Ascending aorta (tissue), 2 donors: ENCODE data around the gene IRF2. TPM values are rescaled to one million over a fixed set of nuclear protein-coding genes. Genes with fewer than 3 reads are reported as not detected.

Experiments
- DNase-seq, 2 donors: peaks; one replicate each; pipeline ENCODE4 v3.0.0-alpha.2; 2019; ENCODE audit warnings: low spot score in 2 of 2
- H3K27ac ChIP-seq, 2 donors: fragments of 200-600 bp; sonication (generic); one replicate each; pipeline ENCODE4 v1.5.1; 2016 to 2017; ENCODE audit warnings: mild to moderate bottlenecking in 1 of 2
- H3K27me3 ChIP-seq: fragments of 200-600 bp; sonication (generic); one replicate; pipeline ENCODE4 v1.5.1; 2017
- H3K36me3 ChIP-seq, 2 donors: fragments of 200-600 bp; sonication (generic); one replicate each; pipeline ENCODE4 v1.5.1; 2016
- H3K4me1 ChIP-seq, 2 donors: fragments of 200-600 bp; sonication (generic); one replicate each; pipeline ENCODE4 v1.5.1; 2016 to 2017; ENCODE audit warnings: mild to moderate bottlenecking in 1 of 2
- H3K4me3 ChIP-seq, 2 donors: fragments of 200-600 bp; sonication (generic); one replicate each; pipeline ENCODE4 v1.5.1; 2016 to 2017; ENCODE audit warnings: mild to moderate bottlenecking in 1 of 2
- H3K9me3 ChIP-seq, 2 donors: fragments of 200-600 bp; sonication (generic); one replicate each; pipeline ENCODE4 v1.5.1; 2016
- intact Hi-C: fragments of 100-400 bp; cut with DNase I; formaldehyde crosslinking; loops from one replicate; pipeline ENCODE4 v1.15.1; 2023
- total RNA-seq: library from RNA; depleted of rRNA; stranded (reverse); fragments of >200 nt; gene quantifications from one replicate; pipeline ENCODE4 v1.1.0, GENCODE V29; 2016
- TF ChIP-seq, protein P1 (sequence below), 3 experiments: fragments of 200-600 bp in 2 of 3; fragments of 450-650 bp in 1 of 3; sonication (generic) in 2 of 3; IDR thresholded peaks; one replicate each; pipeline ENCODE4 v1.5.1; 2016 to 2019; ENCODE audit warnings: antibody characterized with exemption in 3 of 3, mild to moderate bottlenecking in 1 of 3, moderate library complexity in 1 of 3

IRF2 gene
- total RNA-seq, 1 donor from 2014 or later: 39.6 TPM

DNA sequence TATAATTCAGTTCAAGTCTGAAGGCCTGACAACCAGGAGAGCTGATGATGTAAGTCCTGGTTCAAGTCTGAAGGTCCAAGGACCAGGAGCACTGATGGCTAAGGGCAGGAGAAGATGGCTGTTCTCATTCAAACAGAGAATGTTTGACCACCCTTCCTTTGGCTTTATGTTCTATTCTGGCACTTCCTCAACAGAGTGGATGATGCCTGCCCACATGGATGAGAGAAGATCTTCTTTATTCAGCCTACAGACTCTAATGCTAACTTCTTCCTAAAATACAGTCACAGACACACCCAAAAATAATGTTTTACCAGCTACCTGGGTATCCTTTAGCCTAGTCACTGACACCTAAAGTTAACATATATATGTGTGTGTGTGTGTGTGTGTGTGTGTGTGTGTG lies 25.6 kb upstream of the IRF2 start:
- TF ChIP-seq, protein P1, sequence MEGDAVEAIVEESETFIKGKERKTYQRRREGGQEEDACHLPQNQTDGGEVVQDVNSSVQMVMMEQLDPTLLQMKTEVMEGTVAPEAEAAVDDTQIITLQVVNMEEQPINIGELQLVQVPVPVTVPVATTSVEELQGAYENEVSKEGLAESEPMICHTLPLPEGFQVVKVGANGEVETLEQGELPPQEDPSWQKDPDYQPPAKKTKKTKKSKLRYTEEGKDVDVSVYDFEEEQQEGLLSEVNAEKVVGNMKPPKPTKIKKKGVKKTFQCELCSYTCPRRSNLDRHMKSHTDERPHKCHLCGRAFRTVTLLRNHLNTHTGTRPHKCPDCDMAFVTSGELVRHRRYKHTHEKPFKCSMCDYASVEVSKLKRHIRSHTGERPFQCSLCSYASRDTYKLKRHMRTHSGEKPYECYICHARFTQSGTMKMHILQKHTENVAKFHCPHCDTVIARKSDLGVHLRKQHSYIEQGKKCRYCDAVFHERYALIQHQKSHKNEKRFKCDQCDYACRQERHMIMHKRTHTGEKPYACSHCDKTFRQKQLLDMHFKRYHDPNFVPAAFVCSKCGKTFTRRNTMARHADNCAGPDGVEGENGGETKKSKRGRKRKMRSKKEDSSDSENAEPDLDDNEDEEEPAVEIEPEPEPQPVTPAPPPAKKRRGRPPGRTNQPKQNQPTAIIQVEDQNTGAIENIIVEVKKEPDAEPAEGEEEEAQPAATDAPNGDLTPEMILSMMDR (IDR thresholded peaks at IDR 0.05): no peak
- Histone ChIP-seq H3K9me3 (no peaks in the 10 kb centered on the region), H3K27me3 (no peaks in the 10 kb centered on the region), H3K4me1 (no peaks in the 10 kb centered on the region), H3K36me3 (no peaks in the 10 kb centered on the region), H3K4me3 (no peak overlapping the region), H3K27ac (no peak overlapping the region)
- no peak for DNase-seq
- intact Hi-C loops: no loop called here

DNA sequence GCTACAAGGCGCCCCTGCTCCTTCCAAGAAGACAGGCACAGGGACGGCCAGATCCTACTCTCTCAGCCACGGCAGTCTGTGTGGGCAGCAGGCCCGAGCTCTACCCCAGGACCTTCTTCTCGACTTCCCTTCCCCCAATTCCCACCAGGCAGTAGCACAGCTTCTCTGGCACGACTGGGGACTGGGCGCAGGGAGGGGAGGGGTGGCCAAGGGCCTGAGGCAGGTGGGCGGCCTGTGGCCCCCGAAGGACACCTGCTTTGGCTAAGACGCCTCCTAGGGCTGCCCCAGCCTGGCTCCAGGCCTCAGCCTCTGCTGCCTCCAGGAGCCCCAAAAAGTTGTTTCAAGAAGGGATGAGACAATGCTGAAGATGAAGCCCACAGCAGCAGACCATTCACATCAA lies 24.2 kb upstream of the IRF2 start:
- DNase-seq: no peak
- Histone ChIP-seq H3K9me3 (no peaks in the 10 kb centered on the region), H3K27me3 (no peaks in the 10 kb centered on the region), H3K4me3 (no peak overlapping the region), H3K36me3 (no peaks in the 10 kb centered on the region), H3K27ac (no peak overlapping the region), H3K4me1 (no peaks in the 10 kb centered on the region)
- intact Hi-C loops: no loop called here
- TF ChIP-seq, protein P1 (IDR thresholded peaks at IDR 0.05): no peak

DNA sequence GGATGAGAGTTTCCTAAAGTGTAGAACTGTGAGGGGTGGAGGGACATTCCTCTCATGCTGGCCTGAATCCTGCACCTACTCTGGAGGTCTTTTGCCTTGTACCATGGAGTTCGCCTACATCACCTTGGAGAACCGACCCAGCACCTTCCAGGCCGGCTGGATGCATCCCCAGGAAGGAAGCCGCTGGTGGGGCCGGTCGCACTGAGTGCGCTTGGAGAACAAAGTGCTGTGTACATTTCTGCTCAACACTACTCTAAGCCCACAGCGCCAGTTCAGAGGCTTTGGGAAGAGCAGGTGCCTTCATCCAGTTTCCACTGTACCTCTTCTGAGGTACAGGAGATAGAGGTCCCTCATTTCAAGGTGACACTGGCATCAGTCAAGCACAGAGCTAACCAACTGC lies 15.4 kb upstream of the IRF2 start:
- Histone ChIP-seq H3K27ac (no peak overlapping the region), H3K27me3 (no peaks in the 10 kb centered on the region), H3K9me3 (no peaks in the 10 kb centered on the region), H3K4me1 (no peaks in the 10 kb centered on the region), H3K4me3 (no peak overlapping the region), H3K36me3 (no peaks in the 10 kb centered on the region)
- intact Hi-C loops: no loop called here
- TF ChIP-seq, protein P1 (IDR thresholded peaks at IDR 0.05): no peak
- DNase-seq: no peak

DNA sequence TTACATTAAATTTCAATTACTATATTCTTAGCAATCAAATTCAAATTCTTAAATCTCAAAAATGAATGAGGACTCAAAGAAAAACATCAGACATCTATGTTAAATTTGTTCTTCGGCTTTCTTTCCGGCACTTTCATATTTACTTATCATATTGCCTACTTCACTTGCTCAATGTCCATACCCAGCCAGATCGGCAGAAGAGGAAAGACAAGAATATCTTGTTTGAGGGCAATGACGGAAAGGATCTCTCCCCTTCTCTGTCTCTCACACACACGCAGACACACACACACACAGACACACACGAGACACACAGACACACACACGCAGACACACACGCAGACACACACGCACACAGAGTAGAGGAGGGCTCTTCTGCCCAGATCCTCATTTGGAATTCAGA lies 13.2 kb upstream of the IRF2 start:
- H3K27me3 ChIP-seq: no peaks in the 10 kb centered on the region
- TF ChIP-seq, protein P1 (IDR thresholded peaks at IDR 0.05): no peak
- no peak for DNase-seq
- H3K27ac ChIP-seq: no peak overlapping the region
- H3K4me1 ChIP-seq: no peaks in the 10 kb centered on the region
- no peaks in the 10 kb centered on the region for H3K9me3 ChIP-seq
- no peak overlapping the region for H3K4me3 ChIP-seq
- no peaks in the 10 kb centered on the region for H3K36me3 ChIP-seq
- intact Hi-C loops: no loop called here

DNA sequence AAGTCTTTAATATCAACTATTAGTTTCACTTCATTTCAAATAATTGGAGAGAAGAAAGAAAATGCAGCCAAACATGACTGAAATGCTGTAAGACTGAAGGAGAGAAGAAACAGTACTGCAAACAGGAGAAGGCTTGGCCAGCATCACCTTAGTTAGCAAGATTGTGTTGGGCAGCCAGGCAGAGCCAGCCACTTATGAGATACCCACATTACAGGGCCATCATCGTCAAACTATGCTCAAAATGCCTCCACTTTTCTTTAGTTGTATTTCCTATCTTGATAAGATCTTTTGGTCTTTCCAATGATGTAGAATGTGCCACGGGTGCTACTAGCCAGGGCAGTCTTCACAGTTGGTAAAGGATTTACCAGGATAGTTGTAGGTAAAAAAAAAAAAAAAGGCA lies 10.9 kb upstream of the IRF2 start:
- Histone ChIP-seq H3K4me3 (no peak overlapping the region), H3K36me3 (no peaks in the 10 kb centered on the region), H3K27ac (no peak overlapping the region), H3K9me3 (no peaks in the 10 kb centered on the region), H3K4me1 (no peaks in the 10 kb centered on the region), H3K27me3 (no peaks in the 10 kb centered on the region)
- DNase-seq: no peak
- TF ChIP-seq, protein P1 (IDR thresholded peaks at IDR 0.05): no peak
- intact Hi-C loops: no loop called here

DNA sequence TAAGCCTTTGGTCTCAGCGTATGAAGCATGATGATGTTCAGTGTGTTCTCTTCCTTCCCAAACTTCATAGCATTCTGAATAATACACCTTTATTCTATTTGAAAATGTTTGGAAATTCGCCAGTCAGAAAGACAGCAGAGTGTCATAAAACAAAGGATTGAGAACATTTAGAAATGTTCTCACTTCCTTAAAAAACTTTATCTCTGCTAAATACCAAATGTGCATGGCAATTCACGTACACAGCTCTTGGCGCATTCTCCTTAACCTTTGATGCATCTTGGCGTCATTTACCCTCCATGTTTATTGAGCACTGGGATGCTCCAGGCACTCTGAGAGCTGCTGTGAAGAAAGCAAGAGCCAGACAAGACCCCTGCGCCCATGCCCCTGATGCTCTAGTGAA lies 7.2 kb upstream of the IRF2 start:
- no peaks in the 10 kb centered on the region for H3K36me3 ChIP-seq
- intact Hi-C loops: no loop called here
- peaks cover 0 to under 1% of the 10 kb centered on the region in 2 donors for H3K4me1 ChIP-seq
- no peaks in the 10 kb centered on the region for H3K27me3 ChIP-seq
- TF ChIP-seq, protein P1 (IDR thresholded peaks at IDR 0.05): no peak
- H3K27ac ChIP-seq: no peak overlapping the region
- DNase-seq: no peak
- no peaks in the 10 kb centered on the region for H3K9me3 ChIP-seq
- no peak overlapping the region for H3K4me3 ChIP-seq
